ENCODE measurements around the gene TOP3A.

DNA sequence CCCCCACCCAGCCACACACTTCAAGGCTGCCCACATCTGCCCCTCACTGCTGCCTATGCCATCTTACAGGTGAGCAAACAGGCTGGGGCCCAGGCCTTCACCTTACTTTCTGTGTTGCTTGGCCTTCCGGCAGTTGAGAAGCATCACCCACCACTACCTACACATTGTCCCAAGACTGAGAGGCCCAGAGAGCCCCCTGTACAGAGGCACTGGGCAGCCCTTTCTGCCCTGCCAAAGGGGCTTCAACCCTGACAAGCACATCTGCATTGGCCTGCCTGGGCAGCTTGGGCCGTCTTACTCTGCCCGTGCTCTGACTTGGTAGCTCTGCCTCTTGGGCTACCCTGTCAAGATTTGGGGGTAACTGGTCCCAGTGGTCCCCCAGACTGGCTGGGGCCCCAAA is 53.1 kb downstream of the TOP3A start:
- TF ChIP-seq CTCF (optimal IDR thresholded peaks at IDR 0.05 in 1 of 3, IDR thresholded peaks at IDR 0.05 in 1 of 3, conservative IDR thresholded peaks at IDR 0.05 in 1 of 3; ENCODE audit: extremely low read depth in 1 of 3, insufficient read depth in 2 of 3, low read length in 3 of 3) (no peak), EZH2 (IDR thresholded peaks at IDR 0.05; ENCODE audit: low read length) (no peak)

Measured in keratinocyte (primary cell).